ENCODE measurements around the gene MRTFA. TPM values are rescaled to one million over a fixed set of nuclear protein-coding genes. Genes with fewer than 3 reads are reported as not detected.

The MRTFA gene
- polyA plus RNA-seq, 4 donors: 11.9 to 20.0 (median 14.1) TPM

DNA sequence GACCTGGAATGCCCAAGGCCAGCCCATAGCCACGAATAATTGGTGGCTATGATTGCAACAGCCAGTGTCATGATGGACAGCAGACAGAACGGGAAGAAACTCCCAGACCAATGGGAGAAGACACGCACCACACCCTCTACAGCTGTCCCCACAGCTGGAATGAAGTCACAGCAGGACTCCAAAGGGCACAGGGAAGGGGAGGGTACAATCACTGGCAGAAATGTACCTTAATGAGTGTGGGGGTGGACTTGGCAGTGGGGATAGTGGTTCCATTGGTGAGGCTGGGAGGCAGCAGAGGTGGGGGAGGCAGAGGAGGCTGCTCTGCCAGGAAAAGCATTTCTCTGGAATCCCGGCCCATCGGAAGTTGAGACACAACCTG, 213.2 kb downstream of the MRTFA start:
- FAIRE-seq: no peak
- Histone ChIP-seq H3K9me3 (ENCODE audit: control insufficient read depth in 2 of 2, insufficient read depth in 1 of 2, low read depth in 1 of 2, low read length in 1 of 2) (no peaks in the 10 kb centered on the region), H3K27ac (ENCODE audit: low read depth in 1 of 3, low read length in 2 of 3) (no peak overlapping the region), H3K4me3 (ENCODE audit: low read depth in 1 of 3, low read length in 3 of 3) (no peak overlapping the region), H3K4me1 (ENCODE audit: control insufficient read depth in 3 of 3, insufficient read depth in 2 of 3, low read depth in 1 of 3, low read length in 2 of 3) (no peaks in the 10 kb centered on the region), H3K27me3 (ENCODE audit: control insufficient read depth in 3 of 3, insufficient read depth in 3 of 3, low read length in 3 of 3) (no peaks in the 10 kb centered on the region), H3K36me3 (ENCODE audit: control insufficient read depth in 3 of 3, insufficient read depth in 2 of 3, low read depth in 1 of 3, low read length in 3 of 3) (peaks cover 13 to 98% (median 17%) of the 10 kb centered on the region in 3 donors)
- DNase-seq: no peak
- WGBS, 3 donors: 70 to 81% (median 80%) methylated on average over 5 of the region's 5 CpGs

DNA sequence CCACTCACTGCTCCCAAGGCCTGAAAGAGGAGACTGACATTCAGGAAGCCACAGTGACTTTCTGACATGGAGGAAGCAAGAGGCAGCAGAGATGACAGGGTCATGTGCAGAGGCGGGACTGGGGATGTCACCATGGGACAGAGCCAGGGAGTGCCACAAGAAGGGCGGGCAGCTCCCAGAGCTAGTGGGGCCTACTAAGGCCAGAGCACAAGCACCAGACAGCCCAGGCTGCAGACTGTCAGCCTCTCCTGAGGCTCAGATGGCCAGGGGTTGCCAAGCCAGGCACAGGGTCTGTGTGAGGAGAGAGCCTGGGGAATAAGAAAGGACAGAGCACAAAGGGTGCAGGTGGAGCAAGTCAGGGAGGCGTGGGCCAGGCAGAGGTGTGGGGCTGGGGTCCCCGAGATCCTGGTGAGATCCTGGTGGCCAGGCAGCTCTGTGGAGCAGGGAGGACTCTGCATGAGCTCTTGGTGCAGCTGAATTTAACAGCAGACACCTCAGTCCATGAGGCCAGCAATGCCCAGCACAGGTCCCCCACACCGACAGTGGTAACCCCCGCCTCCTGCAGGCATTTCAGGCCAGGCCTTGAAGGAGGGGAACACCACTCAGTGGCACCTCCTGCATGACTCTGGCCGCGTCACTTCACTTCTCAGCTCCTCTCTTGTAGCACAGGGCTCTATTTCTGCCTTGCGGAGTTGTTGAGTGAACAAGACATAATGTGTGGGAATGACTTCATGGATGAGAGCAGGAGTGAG, 213.8 kb downstream of the MRTFA start:
- Histone ChIP-seq H3K9me3 (ENCODE audit: control insufficient read depth in 2 of 2, insufficient read depth in 1 of 2, low read depth in 1 of 2, low read length in 1 of 2) (no peaks in the 10 kb centered on the region), H3K4me1 (ENCODE audit: control insufficient read depth in 3 of 3, insufficient read depth in 2 of 3, low read depth in 1 of 3, low read length in 2 of 3) (no peaks in the 10 kb centered on the region), H3K4me3 (ENCODE audit: low read depth in 1 of 3, low read length in 3 of 3) (no peak overlapping the region), H3K27ac (ENCODE audit: low read depth in 1 of 3, low read length in 2 of 3) (no peak overlapping the region), H3K36me3 (ENCODE audit: control insufficient read depth in 3 of 3, insufficient read depth in 2 of 3, low read depth in 1 of 3, low read length in 3 of 3) (peaks cover 13 to 98% (median 17%) of the 10 kb centered on the region in 3 donors), H3K27me3 (ENCODE audit: control insufficient read depth in 3 of 3, insufficient read depth in 3 of 3, low read length in 3 of 3) (no peaks in the 10 kb centered on the region)
- WGBS, 3 donors: 96 to 98% (median 97%) methylated on average over 8 to 9 of the region's 9 CpGs
- FAIRE-seq (no peak), DNase-seq (no peak)

DNA sequence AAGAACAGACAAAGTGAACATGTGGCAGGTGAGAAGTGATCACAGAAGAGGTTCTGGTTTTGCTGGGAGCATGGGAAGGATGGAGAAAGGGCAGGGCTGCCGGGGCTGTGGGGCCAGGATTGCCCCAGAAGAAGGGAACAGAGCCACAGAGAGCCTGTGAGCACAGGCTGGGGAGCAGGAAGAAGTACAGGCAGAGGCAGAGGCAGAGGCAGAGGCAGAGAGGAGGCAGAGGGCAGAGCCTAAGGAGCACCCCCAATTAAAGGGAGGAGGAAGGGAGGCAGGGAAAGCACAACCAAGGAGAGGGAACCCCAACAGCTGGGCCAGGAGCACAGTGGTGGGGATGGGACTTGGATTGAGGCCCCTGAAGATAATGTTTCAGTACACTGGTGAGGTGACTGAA, 214.6 kb downstream of the MRTFA start:
- Histone ChIP-seq H3K4me3 (ENCODE audit: low read depth in 1 of 3, low read length in 3 of 3) (no peak overlapping the region), H3K27ac (ENCODE audit: low read depth in 1 of 3, low read length in 2 of 3) (no peak overlapping the region), H3K36me3 (ENCODE audit: control insufficient read depth in 3 of 3, insufficient read depth in 2 of 3, low read depth in 1 of 3, low read length in 3 of 3) (peaks cover 17 to 99% (median 17%) of the 10 kb centered on the region in 3 donors), H3K9me3 (ENCODE audit: control insufficient read depth in 2 of 2, insufficient read depth in 1 of 2, low read depth in 1 of 2, low read length in 1 of 2) (no peaks in the 10 kb centered on the region), H3K4me1 (ENCODE audit: control insufficient read depth in 3 of 3, insufficient read depth in 2 of 3, low read depth in 1 of 3, low read length in 2 of 3) (no peaks in the 10 kb centered on the region), H3K27me3 (ENCODE audit: control insufficient read depth in 3 of 3, insufficient read depth in 3 of 3, low read length in 3 of 3) (no peaks in the 10 kb centered on the region)
- 91 to 100% (median 92%) methylated on average over 1 of the region's 1 CpG for WGBS, 3 donors
- DNase-seq (no peak), FAIRE-seq (no peak)

DNA sequence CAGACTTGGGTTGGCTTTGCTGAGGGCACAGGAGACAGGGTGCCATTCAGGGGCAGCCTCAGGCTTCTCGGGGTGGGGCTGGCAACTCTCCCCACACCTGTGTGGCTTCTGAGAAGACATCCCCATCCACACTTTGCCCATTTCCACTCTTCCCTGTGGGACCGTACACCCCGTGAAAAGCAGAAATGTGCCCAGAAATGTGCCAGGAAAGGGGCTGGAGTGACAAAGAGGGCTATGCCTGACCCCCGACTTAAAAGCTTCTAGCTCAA, 215.5 kb downstream of the MRTFA start:
- peaks cover 17 to 99% (median 21%) of the 10 kb centered on the region in 3 donors for H3K36me3 ChIP-seq (ENCODE audit: control insufficient read depth in 3 of 3, insufficient read depth in 2 of 3, low read depth in 1 of 3, low read length in 3 of 3)

DNA sequence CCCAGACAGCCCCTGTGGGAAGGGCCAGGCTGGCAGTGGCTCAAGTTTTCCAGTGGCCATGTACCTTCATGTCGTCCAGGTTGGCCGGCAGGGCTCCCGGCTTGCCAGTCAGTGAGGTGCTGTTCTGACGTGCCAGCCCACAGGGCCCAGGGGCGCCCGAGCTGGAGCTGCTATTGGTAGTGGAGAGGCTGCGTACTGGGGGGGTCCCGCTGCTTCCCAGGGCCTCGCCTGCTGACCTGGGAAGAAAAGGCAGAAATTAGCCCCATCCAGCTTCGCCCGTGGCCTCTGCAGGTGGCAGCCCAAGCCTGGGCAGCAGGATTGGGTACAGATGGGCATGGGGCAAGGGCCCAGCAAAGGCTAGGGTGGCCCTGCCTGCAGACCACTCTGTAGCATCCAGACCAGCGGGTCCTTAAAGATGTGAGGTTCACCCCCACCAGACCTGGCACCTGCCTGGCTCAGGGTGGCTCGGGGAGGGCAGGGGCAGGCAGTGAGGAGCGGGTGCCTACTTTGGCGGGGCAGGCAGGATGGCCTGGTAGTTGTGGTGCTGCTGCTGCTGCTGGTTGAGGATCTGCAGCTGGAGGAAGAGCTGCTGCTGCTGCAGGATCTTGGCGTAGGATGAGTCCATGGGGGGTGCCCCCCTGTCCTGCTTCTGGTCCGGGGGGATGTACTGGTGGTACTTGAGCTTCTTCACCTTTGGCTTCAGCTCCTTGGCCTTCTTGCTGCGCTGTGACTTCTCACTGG, 216.0 kb downstream of the MRTFA start:
- no peaks in the 10 kb centered on the region for H3K9me3 ChIP-seq (ENCODE audit: control insufficient read depth in 2 of 2, insufficient read depth in 1 of 2, low read depth in 1 of 2, low read length in 1 of 2)
- no peak overlapping the region for H3K27ac ChIP-seq (ENCODE audit: low read depth in 1 of 3, low read length in 2 of 3)
- DNase-seq (no peak), FAIRE-seq (no peak)
- no peaks in the 10 kb centered on the region for H3K4me1 ChIP-seq (ENCODE audit: control insufficient read depth in 3 of 3, insufficient read depth in 2 of 3, low read depth in 1 of 3, low read length in 2 of 3)
- WGBS, 3 donors: 95 to 97% (median 96%) methylated on average over 17 to 18 of the region's 18 CpGs
- H3K4me3 ChIP-seq (ENCODE audit: low read depth in 1 of 3, low read length in 3 of 3): no peak overlapping the region
- H3K36me3 ChIP-seq (ENCODE audit: control insufficient read depth in 3 of 3, insufficient read depth in 2 of 3, low read depth in 1 of 3, low read length in 3 of 3): peaks cover 14 to 99% (median 21%) of the 10 kb centered on the region in 3 donors
- no peaks in the 10 kb centered on the region for H3K27me3 ChIP-seq (ENCODE audit: control insufficient read depth in 3 of 3, insufficient read depth in 3 of 3, low read length in 3 of 3)

More for the DNA sequence above, 215.5 kb downstream of the MRTFA start:
- Histone ChIP-seq H3K27ac (ENCODE audit: low read depth in 1 of 3, low read length in 2 of 3) (no peak overlapping the region), H3K27me3 (ENCODE audit: control insufficient read depth in 3 of 3, insufficient read depth in 3 of 3, low read length in 3 of 3) (no peaks in the 10 kb centered on the region), H3K4me1 (ENCODE audit: control insufficient read depth in 3 of 3, insufficient read depth in 2 of 3, low read depth in 1 of 3, low read length in 2 of 3) (no peaks in the 10 kb centered on the region), H3K9me3 (ENCODE audit: control insufficient read depth in 2 of 2, insufficient read depth in 1 of 2, low read depth in 1 of 2, low read length in 1 of 2) (no peaks in the 10 kb centered on the region), H3K4me3 (ENCODE audit: low read depth in 1 of 3, low read length in 3 of 3) (no peak overlapping the region)
- no peak for DNase-seq
- FAIRE-seq: no peak
- WGBS, 3 donors: 90 to 95% (median 91%) methylated on average over 4 of the region's 4 CpGs

DNA sequence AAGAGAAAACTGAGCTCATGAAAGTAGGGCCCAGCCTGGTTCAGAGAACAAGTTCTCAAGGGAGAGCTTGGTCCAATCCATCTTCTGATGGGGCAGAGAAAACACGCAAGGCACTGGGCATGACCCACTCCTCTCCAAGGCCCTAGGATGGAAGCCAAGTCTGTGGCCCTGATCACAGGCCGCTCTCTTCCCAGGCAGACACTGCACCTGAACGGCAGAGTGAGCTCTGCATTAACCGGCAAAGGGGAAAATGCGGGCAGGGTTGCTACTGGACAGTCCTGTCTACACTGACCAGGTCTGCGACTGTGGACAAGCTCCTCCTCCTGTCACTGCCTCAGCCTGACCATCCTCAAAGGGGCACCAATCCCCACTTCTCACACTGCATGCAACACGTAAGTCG, 216.8 kb downstream of the MRTFA start:
- no peaks in the 10 kb centered on the region for H3K4me1 ChIP-seq (ENCODE audit: control insufficient read depth in 3 of 3, insufficient read depth in 2 of 3, low read depth in 1 of 3, low read length in 2 of 3)
- FAIRE-seq (no peak), DNase-seq (no peak)
- WGBS, 3 donors: 91 to 93% (median 92%) methylated on average over 8 of the region's 8 CpGs
- no peaks in the 10 kb centered on the region for H3K27me3 ChIP-seq (ENCODE audit: control insufficient read depth in 3 of 3, insufficient read depth in 3 of 3, low read length in 3 of 3)
- H3K36me3 ChIP-seq (ENCODE audit: control insufficient read depth in 3 of 3, insufficient read depth in 2 of 3, low read depth in 1 of 3, low read length in 3 of 3): peaks cover 12 to 99% (median 21%) of the 10 kb centered on the region in 3 donors
- no peak overlapping the region for H3K4me3 ChIP-seq (ENCODE audit: low read depth in 1 of 3, low read length in 3 of 3)
- no peaks in the 10 kb centered on the region for H3K9me3 ChIP-seq (ENCODE audit: control insufficient read depth in 2 of 2, insufficient read depth in 1 of 2, low read depth in 1 of 2, low read length in 1 of 2)
- H3K27ac ChIP-seq (ENCODE audit: low read depth in 1 of 3, low read length in 2 of 3): no peak overlapping the region

DNA sequence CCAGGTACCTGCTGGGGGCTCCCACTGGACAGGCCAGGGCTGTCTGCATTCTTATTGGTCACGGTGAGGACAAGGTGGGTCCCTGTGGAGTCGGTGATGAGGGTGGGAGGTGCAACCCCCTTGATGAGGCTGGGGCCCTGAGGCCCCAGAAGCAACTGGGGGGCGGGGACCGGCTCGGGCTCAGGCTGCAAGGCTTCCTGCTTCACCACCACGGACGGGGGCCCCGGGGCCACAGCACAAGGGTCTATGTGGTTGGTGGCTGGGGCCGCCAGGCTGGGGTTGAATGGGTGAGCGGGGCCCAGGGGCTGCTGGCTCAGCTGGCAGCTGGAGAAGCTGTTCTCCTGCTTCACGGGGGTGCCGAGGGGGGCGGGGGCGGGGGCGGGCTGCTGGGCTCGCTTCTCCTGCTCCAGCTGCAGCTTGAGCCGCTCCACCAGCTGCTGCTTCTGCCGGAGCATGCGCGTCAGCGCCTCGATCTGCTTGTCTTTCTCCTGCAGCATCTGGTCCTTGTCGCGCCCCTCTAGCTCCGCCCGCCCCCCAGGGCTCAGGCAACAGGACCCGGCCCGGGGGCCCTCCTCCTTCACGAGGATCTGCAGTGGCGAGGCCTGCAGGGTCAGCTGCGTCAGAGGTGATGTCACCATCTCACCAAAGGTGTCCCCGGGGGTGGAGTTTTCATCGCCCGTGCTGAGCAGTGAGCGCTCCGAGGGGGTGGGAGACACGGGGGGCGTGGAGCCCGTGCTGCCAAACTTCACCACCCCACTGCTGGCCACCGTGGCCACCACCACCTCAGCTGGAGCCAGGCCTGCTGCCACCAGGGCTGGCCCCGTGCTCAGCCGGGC, 217.9 kb downstream of the MRTFA start:
- Histone ChIP-seq H3K9me3 (ENCODE audit: control insufficient read depth in 2 of 2, insufficient read depth in 1 of 2, low read depth in 1 of 2, low read length in 1 of 2) (no peaks in the 10 kb centered on the region), H3K36me3 (ENCODE audit: control insufficient read depth in 3 of 3, insufficient read depth in 2 of 3, low read depth in 1 of 3, low read length in 3 of 3) (peaks cover 12 to 92% (median 21%) of the 10 kb centered on the region in 3 donors), H3K27me3 (ENCODE audit: control insufficient read depth in 3 of 3, insufficient read depth in 3 of 3, low read length in 3 of 3) (no peaks in the 10 kb centered on the region), H3K4me3 (ENCODE audit: low read depth in 1 of 3, low read length in 3 of 3) (no peak overlapping the region), H3K4me1 (ENCODE audit: control insufficient read depth in 3 of 3, insufficient read depth in 2 of 3, low read depth in 1 of 3, low read length in 2 of 3) (no peaks in the 10 kb centered on the region), H3K27ac (ENCODE audit: low read depth in 1 of 3, low read length in 2 of 3) (no peak overlapping the region)
- FAIRE-seq (no peak), DNase-seq (peak in 1 of 2 donors; percentile 39)
- whole genome bisulfite sequencing, 3 donors: 65 to 90% (median 69%) methylated on average over 38 to 42 of the region's 42 CpGs

DNA sequence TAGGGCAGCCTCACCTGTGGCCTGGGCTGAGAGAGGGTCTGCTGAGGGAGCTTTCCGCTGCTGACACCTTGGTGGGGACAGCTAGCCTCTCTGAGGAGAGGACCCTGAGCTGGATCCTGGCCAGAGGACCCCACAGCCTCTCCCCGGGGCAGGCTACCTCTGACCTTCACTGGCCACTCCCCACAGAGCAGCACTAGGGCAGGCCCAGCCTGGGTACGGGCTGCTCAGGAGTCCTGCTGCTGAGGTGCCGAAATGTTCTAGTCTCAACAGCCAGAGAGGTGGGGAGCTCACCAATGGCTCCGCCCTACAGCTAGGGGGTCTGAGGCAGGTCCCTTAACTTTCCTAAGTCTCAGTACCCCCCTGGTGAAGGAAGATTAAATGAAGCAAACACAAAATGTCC, 218.6 kb downstream of the MRTFA start:
- no peaks in the 10 kb centered on the region for H3K9me3 ChIP-seq (ENCODE audit: control insufficient read depth in 2 of 2, insufficient read depth in 1 of 2, low read depth in 1 of 2, low read length in 1 of 2)
- FAIRE-seq (no peak), DNase-seq (no peak)
- no peak overlapping the region for H3K27ac ChIP-seq (ENCODE audit: low read depth in 1 of 3, low read length in 2 of 3)
- H3K27me3 ChIP-seq (ENCODE audit: control insufficient read depth in 3 of 3, insufficient read depth in 3 of 3, low read length in 3 of 3): no peaks in the 10 kb centered on the region
- H3K4me3 ChIP-seq (ENCODE audit: low read depth in 1 of 3, low read length in 3 of 3): no peak overlapping the region
- no peaks in the 10 kb centered on the region for H3K4me1 ChIP-seq (ENCODE audit: control insufficient read depth in 3 of 3, insufficient read depth in 2 of 3, low read depth in 1 of 3, low read length in 2 of 3)
- peaks cover 12 to 90% (median 21%) of the 10 kb centered on the region in 3 donors for H3K36me3 ChIP-seq (ENCODE audit: control insufficient read depth in 3 of 3, insufficient read depth in 2 of 3, low read depth in 1 of 3, low read length in 3 of 3)
- WGBS, 3 donors: 92 to 93% (median 93%) methylated on average over 5 of the region's 5 CpGs

All from small intestine (tissue), 7 donors.